NCI-H2107 treated with DMSO at 0.1 percent for 48 hours (cell line): Measurements from ENCODE around the gene VSIR.

Source experiments
- DNase-seq: peaks from one replicate; lab custom pipeline; 2025; ENCODE audit not compliant: unreplicated experiment; lab: John Stamatoyannopoulos, UW

Gene VSIR

GRCh38 chr10:71773221-71773971, at the start of gene VSIR:
Gene VSIR (minus strand): TSS chr10:71773520. CDS start chr10:71773439, 81 bp downstream.
- DNase-seq: no peak

DNA sequence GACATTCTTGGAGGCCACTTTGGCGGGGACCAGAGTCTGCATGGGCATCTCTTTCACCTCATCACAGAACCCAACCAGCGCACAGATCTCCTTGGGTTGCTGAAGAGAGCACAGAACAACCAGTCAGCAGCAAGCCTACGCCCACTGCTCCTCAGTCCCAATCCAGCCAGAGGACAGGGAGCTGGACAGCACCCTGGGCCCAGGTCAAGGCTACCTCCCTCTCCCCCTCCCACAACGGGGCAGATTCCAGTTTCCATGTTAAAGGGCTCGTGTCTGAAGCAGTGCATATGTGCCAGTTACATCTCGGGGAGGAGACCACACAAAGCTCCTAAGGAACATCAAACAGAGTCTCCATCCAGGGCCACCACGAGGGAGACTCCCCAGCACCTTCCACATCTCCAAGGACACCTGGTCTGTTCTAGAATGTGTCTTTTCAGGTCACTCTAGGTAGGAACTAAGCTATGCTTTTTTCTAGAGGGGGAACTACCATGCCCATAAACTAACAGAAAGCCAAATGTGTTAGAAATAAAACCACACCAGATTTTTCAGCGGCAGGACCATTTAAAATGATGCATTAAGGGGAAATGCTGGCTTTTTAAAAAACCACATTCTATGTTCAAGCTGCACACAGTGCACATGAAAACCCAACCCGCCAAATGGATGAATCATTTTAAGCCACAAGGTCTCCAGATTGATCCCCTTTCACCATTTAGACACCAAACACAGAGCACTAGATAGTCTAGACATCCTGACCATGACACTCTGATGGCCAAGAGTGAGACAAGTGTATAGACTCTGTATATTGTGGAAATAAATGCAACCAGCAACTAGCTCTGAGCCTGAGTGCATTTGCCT, 48.8 kb upstream of the VSIR start:
- DNase-seq: no peak

- DNase-seq: no peak
Measured at GRCh38 chr10:71820966-71821365, 47.6 kb upstream of the VSIR start.

GRCh38 chr10:71819985-71820384, 46.7 kb upstream of the VSIR start:
- DNase-seq: no peak

DNA sequence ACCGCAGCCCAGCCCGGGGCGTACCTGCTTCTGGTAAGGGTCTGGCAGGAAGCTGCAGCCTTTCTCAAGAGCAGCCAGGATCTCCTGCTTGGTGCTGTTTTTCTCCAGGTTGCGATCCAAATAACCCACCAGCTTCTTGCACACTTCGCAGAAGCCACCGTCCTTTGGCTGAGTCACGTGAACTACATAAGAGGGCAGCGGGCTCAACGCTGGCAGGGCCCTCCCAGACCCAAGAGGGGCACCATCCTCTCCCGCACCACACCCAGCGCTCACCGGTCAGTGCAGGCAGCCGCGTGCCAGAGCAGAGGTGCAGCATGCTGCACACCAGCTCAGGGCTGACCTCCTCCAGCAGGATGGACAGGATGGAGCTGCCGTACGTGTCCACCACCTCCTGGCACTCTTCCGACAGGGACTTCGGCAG, 46.1 kb upstream of the VSIR start:
- DNase-seq: no peak

DNA sequence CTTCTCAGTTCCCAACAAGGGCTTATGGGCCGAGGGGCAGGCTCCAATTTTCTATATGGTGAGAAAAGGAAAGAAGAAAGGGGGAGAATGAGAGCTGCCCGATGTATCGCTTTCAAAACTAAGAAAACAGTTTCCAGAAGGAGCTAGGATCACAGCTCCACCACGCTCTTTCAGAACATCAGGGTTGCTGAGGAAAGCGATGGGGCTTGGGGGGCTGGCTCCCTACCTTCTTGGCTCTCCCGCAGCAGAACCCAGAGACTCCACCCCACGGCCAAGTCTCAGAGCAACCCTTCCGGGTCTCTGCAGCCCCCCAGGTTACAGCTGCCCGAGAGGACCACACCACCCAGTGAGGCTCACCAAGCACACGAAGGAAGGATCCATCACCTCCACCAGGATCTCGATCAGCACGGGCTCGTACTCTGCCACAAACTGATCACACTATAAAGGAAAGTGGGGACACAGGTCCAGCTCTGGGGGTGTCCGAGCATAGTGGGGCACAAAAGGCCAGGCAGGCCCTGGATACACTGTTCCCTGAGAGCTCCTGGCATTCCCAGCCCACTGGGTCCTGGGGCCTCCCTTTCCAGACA, 45.4 kb upstream of the VSIR start:
- DNase-seq: no peak

DNA sequence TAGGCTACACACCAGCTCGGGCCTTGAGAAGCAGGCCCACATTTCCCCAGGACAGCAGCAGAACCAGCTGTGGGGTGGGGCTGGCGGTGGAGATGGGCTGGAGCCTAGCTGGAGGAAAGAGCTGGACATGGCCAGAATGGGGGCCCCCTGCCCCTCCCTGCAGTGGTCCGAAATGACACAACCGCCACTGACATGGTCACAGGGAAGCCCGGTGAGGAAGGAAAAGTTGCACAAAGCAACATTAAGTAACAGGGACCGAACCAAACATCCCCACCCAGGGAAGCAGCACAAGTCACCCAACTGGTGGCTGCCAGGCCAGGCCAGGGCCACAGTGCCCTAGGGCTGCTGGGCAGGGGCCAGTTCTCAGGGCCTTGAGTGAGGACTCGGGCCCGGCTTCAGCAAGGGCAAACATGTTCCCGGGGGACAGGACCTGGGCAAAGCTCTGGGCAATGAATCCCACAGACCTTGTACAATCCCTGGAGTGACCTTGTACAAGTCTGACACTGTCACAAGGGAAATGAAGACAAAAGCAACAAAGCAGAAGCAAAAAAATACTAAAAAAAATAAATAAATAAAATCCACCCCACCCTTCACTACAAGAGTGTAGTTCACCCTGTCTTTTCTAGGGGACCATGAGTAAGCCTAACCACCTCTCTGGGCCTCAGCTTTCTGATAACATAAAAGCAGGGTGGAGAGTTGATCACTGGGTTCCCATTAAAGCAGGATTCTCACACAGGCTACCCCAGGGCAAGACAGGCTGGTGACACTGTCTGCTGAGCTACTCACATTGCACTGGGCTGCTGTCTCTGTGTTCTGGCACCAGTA, 44.7 kb upstream of the VSIR start:
- DNase-seq: no peak

DNA sequence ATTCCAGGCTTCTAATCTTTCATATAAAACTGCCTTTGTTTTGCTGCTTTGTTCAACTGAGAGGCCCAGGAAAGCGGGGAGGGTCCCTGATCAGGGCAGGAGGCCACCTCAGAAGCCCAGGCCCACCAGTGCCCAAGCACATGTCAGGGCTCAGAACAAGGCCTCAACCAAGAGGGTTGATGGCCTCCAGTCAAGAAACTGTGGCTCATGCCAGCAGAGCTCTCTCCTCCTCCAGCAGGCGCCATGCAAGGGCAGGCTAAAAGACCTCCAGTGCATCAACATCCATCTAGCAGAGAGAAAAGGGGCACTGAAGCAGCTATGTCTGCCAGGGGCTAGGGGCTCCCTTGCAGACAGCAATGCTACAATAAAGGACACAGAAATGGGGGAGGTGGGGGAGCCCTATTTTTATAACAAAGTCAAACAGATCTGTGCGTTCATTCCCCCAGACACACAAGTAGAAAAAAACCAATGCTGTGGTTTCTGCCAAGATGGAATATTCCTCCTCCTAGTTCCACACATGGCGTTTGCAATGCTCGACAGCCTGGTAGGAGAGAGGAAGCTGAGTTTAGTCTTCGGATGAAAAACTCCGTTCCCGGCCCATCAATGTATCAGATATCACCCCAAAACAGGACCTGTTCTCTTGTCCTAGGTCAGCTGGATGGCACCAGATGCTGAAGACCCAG, 43.8 kb upstream of the VSIR start:
- DNase-seq: no peak

- DNase-seq: no peak
Measured at GRCh38 chr10:71816421-71816851, 43.1 kb upstream of the VSIR start.

- no peak for DNase-seq
Measured at GRCh38 chr10:71815515-71816130, 42.3 kb upstream of the VSIR start.

DNA sequence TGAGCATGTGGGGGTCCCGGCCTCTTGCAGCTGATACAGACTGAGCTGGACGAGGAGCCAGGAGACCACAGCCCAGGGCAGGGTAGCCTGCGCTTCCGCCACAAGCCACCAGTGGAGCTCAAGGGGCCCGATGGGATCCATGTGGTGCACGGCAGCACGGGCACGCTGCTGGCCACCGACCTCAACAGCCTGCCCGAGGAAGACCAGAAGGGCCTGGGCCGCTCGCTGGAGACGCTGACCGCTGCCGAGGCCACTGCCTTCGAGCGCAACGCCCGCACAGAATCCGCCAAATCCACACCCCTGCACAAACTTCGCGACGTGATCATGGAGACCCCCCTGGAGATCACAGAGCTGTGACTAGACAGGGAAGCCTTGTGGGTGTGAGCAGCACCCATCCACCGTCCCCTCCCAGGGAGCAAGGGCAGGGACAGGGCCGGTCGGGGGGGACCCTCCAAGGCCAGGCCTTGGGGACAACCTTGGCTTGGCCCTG, 41.6 kb upstream of the VSIR start:
- DNase-seq: no peak

GRCh38 chr10:71812913-71813590, 39.7 kb upstream of the VSIR start:
- DNase-seq: no peak

GRCh38 chr10:71812016-71812912, 38.9 kb upstream of the VSIR start:
- no peak for DNase-seq

- no peak for DNase-seq
Measured at GRCh38 chr10:71811351-71811750, 38.0 kb upstream of the VSIR start.

DNA sequence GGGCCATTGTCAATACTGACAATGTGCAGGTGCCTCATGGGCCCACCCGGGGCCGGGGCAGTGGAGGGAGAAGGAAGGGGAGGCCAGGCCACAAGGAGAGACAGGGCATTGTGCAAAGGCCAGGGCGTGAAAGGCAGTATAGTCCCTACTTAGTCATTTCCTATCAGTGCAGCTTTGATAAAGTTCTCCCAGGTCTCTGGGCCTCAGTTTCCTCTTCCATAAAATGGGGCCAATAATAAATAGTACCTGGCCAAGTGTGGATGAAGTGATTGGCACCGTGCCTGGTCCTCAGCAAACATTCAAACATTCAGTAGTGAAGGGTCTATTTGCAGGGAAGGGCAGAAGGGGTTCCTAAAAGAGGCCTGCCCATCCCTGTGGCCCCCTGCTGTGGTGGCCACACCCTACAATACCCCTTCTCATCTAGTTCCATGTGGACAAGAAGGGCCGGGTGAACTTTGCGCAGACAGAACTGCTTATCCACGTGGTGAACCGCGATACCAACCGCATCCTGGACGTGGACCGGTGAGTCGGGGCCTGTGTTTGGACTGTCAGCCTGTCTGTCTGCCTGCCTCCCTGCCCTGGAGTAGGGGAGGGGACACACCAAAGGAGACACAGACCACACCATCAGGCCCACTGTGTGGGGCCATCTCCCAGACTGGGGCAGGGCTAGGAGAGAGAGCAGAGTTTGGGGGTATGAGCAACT, 36.9 kb upstream of the VSIR start:
- DNase-seq: no peak

DNA sequence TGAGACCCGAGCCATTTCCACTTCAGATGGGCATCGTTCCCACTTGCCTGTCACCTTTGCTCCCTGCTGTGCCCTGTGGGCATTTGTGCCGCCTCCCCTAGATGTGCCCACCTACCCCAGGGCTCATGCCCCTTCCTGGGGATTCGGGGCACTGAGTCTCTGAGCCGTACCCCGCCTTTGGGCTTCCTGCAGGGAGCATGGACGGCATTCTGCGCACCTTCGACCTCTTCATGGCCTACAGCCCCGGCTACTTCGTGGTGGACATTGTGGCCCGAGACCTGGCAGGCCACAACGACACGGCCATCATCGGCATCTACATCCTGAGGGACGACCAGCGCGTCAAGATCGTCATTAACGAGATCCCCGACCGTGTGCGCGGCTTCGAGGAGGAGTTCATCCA, 36.3 kb upstream of the VSIR start:
- no peak for DNase-seq
